Tibial nerve (tissue), 4 donors: ENCODE measurements around the gene CWC25. TPM values are rescaled to one million over a fixed set of nuclear protein-coding genes. Genes with fewer than 3 reads are reported as not detected.
A peak's percentile ranks its signal among the peaks of the same experiment; 100 is the strongest.

Experiments used
- DNase-seq, 2 donors: peaks; one replicate each; pipeline ENCODE4 v3.0.0-alpha.2; 2019; ENCODE audit warnings: low spot score in 2 of 2
- H3K27ac ChIP-seq, 4 donors: fragments of 200-600 bp; sonication (generic) in 3 of 4; one replicate each; pipeline ENCODE4 v1.5.1; 2017 to 2019; ENCODE audit warnings: mild to moderate bottlenecking in 1 of 4
- H3K27me3 ChIP-seq, 2 donors: fragments of 200-600 bp; sonication (generic) in 1 of 2; one replicate each; pipeline versions ENCODE4 v1.5.1 to v1.6.0; 2017 to 2019
- H3K36me3 ChIP-seq, 3 donors: fragments of 200-600 bp; sonication (generic); one replicate each; pipeline ENCODE4 v1.5.1; 2018 to 2019
- H3K4me1 ChIP-seq, 4 donors: fragments of 200-600 bp; sonication (generic) in 3 of 4; one replicate each; pipeline ENCODE4 v1.5.1; 2017 to 2019
- H3K4me3 ChIP-seq, 4 donors: fragments of 200-600 bp; sonication (generic) in 3 of 4; one replicate each; pipeline ENCODE4 v1.5.1; 2017 to 2019; ENCODE audit warnings: mild to moderate bottlenecking in 1 of 4, moderate library complexity in 1 of 4
- H3K9me3 ChIP-seq, 4 donors: fragments of 200-600 bp; sonication (generic) in 3 of 4; one replicate each; pipeline ENCODE4 v1.5.1; 2017 to 2019
- EP300 ChIP-seq, 2 donors: sonication (generic); formaldehyde crosslinking; IDR thresholded peaks; one replicate each; pipeline ENCODE4 v1.6.1; 2017; ENCODE audit warnings: antibody characterized with exemption in 2 of 2, mild to moderate bottlenecking in 1 of 2
- POLR2A ChIP-seq, 2 donors: fragments of 450-650 bp; IDR thresholded peaks; one replicate each; pipeline ENCODE4 v1.6.1; 2017; ENCODE audit warnings: antibody characterized with exemption in 2 of 2, mild to moderate bottlenecking in 2 of 2, moderate library complexity in 2 of 2
- WGBS, 2 donors: methylation state at CpG; one replicate each; pipeline ENCODE4 v1.1.5; 2018; 5-methylcytosine and 5-hydroxymethylcytosine counted together
- total RNA-seq, 4 donors: library from RNA; depleted of rRNA; stranded (reverse); fragments of >200 nt; gene quantifications; one replicate each; pipeline ENCODE4 v1.1.0, GENCODE V29; 2016
- TF ChIP-seq, protein P1 (sequence below), 5 experiments: fragments of 200-600 bp in 3 of 5; fragments of 450-650 bp in 2 of 5; sonication (generic) in 3 of 5; IDR thresholded peaks; one replicate each; pipeline ENCODE4 v1.5.1; 2016 to 2019; ENCODE audit warnings: antibody characterized with exemption in 5 of 5, mild to moderate bottlenecking in 3 of 5, moderate library complexity in 2 of 5

CWC25 gene
- total RNA-seq, 4 donors from 2014 or later = 19.0 to 43.3 (median 24.9) TPM

DNA sequence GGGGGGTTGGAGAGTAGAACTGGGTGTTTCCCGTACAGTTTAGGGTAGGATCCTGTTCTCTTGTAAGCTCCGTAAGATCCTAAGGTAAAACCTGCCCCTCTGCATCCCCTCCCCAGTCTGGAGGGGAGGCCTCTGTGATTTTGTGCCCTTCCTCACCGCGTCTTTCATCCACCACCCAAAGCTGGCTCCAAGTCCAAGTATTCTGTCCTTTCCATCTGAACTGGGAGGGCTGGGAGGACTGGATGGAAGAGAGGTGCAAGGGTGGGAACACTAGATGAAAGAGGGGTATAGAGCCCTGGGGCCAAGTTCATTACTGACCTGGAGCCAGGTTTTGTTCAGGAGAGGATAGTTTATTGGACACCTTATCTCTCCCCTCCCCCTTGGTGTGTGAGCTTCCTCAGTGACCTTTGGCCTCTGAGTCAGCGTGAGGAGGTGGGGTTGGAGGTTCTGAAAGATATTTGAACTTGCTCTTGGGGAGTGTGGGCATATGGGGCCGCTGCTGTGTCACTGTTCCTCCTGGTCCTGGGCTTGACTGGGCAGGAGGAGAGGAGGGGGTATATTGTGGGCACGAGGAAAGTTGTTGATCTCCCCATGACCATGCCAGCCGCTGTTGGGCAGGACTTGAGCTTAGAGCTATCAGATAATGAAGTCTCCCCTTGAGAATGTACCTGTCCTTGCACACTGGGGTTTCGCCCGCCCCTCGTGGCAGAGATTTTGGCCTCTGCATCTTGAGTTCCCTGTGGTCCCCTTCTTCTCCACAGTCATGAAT lies 46.3 kb upstream of the CWC25 start:
- no peak for TF ChIP-seq POLR2A (IDR thresholded peaks at IDR 0.05)
- TF ChIP-seq, protein P1, sequence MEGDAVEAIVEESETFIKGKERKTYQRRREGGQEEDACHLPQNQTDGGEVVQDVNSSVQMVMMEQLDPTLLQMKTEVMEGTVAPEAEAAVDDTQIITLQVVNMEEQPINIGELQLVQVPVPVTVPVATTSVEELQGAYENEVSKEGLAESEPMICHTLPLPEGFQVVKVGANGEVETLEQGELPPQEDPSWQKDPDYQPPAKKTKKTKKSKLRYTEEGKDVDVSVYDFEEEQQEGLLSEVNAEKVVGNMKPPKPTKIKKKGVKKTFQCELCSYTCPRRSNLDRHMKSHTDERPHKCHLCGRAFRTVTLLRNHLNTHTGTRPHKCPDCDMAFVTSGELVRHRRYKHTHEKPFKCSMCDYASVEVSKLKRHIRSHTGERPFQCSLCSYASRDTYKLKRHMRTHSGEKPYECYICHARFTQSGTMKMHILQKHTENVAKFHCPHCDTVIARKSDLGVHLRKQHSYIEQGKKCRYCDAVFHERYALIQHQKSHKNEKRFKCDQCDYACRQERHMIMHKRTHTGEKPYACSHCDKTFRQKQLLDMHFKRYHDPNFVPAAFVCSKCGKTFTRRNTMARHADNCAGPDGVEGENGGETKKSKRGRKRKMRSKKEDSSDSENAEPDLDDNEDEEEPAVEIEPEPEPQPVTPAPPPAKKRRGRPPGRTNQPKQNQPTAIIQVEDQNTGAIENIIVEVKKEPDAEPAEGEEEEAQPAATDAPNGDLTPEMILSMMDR (IDR thresholded peaks at IDR 0.05) = peak in 1 of 5 experiments; percentile 12
- peak in 1 of 2 donors; percentile 76 for TF ChIP-seq EP300 (IDR thresholded peaks at IDR 0.05)
- H3K27ac ChIP-seq = peak overlapping the region; percentile 89 to 97 (median 92)
- H3K4me3 ChIP-seq = peak overlapping the region; percentile 68 to 97 (median 93)
- H3K36me3 ChIP-seq = no peaks in the 10 kb centered on the region
- H3K4me1 ChIP-seq = peaks cover 0 to 71% (median 48%) of the 10 kb centered on the region in 4 donors
- 15% methylated on average over 11 of the region's 11 CpGs for WGBS, 2 donors
- no peaks in the 10 kb centered on the region for H3K9me3 ChIP-seq
- DNase-seq = peak; percentile 50 to 77
- H3K27me3 ChIP-seq = no peaks in the 10 kb centered on the region

DNA sequence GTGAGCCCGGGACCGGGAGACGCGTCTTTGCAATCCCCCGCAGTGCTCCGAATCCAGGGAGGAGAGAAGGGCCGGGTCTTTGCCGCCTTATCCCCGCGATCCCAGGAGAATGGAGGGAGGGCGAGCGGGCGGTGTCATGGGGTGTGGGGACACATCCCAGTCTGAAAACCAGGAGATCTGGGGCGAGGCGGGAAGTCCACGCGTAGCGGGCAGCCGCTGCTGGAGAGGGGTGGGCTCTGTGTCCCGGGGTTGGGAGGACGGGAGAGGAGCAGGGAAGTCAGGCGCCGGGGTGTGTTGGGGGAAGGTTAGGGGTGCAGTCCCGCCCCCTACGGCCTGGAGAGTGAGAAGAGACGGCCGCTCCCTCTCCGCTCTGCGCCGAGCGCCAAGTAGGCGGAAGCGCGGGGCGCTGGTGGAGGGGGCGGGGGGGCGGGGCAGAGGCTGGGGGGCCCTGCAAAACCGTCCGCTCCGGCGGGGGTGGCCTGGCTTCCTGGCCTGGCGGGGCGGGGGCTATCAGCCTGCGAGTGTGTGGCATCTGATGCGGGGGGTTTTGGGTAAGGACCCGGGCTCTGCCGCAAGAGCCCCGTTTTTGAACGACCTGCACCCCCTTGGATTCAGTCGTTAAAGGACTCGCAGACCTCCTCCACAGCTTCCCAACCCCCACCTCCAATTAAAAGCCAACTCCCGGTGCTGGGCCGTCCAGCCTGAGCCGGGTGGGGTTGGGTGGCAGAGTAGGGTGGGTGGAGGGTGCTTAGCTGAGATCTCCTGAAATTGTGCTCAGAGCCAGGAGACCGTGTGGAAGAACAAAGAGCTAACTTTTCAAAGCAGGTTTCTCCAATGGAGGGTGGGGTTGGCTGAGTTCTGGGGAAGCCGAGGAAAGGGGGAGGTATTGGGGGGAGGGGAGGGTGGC lies 45.4 kb upstream of the CWC25 start:
- Histone ChIP-seq H3K4me1 (peaks cover 0 to 62% (median 43%) of the 10 kb centered on the region in 4 donors), H3K27me3 (no peaks in the 10 kb centered on the region), H3K36me3 (no peaks in the 10 kb centered on the region), H3K27ac (peak overlapping the region; percentile 89 to 97 (median 92)), H3K9me3 (no peaks in the 10 kb centered on the region), H3K4me3 (peak overlapping the region; percentile 68 to 97 (median 93))
- peak; percentile 74 to 75 for DNase-seq
- 1% methylated on average over 27 to 40 of the region's 56 CpGs for WGBS, 2 donors
- TF ChIP-seq POLR2A (IDR thresholded peaks at IDR 0.05) (no peak), EP300 (IDR thresholded peaks at IDR 0.05) (no peak)
- TF ChIP-seq, protein P1 (IDR thresholded peaks at IDR 0.05) = no peak

DNA sequence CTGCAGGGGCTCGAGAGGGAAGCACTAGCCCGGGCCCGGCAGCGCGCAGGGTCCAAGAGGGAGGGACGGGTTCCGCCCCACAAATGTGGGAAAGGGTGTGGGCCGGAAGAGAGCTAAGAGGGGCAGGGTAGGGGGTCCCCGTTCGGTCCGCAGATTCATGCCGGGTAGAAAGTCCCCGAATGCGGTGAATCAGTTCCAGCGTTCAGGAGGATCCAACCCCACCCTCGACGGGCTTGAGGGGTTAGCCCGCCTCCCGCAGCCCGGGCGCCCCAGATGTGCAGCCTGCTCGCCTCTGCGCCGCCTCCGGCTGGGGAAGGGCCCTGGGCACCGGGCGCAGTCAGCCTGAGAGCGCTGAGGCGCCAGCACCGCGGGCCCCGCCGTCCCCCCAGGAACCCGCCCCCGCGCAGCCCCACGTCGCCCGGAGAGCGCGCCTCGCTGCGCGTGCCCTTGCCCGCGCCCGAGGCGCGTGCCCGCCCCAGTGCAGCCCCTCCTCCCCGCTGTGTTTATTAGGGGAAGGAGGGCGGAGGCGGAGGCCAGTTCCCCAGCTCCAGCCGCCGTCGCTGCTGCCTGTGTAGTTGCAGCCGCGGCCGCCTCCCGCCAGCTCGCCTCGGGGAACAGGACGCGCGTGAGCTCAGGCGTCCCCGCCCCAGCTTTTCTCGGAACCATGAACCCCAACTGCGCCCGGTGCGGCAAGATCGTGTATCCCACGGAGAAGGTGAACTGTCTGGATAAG lies 44.6 kb upstream of the CWC25 start, which contains the start of gene LASP1:
Gene LASP1, plus strand, starts transcription at position 533 of the 733 bp plus-strand sequence. Its CDS starts 132 bp downstream, at position 665.
- peaks cover 0 to 54% (median 35%) of the 10 kb centered on the region in 4 donors for H3K4me1 ChIP-seq
- peak within 1 kb of the TSS; percentile 89 to 97 (median 92) for H3K27ac ChIP-seq
- H3K9me3 ChIP-seq = no peaks in the 10 kb centered on the region
- no peaks in the 10 kb centered on the region for H3K27me3 ChIP-seq
- 0 to 1% methylated on average over 16 to 47 of the region's 73 CpGs for WGBS, 2 donors
- peak within 1 kb of the TSS; percentile 68 to 97 (median 93) for H3K4me3 ChIP-seq
- peak; percentile 85 for DNase-seq
- peak; percentile 9 to 99 for TF ChIP-seq EP300 (IDR thresholded peaks at IDR 0.05)
- TF ChIP-seq, protein P1 (IDR thresholded peaks at IDR 0.05) = peak in 2 of 5 experiments; percentile 17 to 30
- TF ChIP-seq POLR2A (IDR thresholded peaks at IDR 0.05) = peak; percentile 96 to 97
- no peaks in the 10 kb centered on the region for H3K36me3 ChIP-seq

DNA sequence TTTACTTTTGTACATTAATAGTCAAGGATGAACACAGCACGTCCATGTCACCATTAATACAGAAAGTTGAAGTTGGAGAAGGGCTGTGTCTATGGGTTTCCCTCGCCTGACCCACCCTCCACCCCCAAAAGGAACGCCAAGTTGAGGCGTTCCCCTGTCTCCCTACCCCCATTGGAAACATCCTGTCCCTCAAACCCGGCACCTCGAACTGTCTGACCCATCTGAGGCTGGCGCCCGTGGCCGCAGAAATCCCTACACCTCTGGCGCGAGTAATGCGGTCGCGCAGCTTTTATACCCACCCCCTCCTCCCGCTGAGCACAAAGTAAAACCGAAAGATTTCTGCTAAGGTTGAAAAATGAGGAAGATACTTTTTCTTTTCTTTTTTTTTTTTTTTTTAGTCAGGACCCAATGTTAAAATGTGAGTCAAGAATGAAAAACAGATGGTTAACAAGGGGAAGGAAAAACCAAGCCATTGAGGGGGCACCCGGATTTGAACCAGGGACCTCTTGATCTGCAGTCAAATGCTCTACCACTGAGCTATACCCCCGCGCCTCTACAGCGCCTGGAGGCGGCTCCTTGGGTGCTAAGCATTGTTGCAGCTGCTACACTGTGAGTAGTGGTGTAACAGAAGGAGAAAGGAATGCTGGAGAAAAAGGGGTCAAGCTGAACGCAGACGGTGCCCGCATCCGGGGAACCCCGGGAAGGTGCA lies 43.9 kb upstream of the CWC25 start:
- peak overlapping the region; percentile 89 to 97 (median 92) for H3K27ac ChIP-seq
- peak; percentile 93 to 96 for DNase-seq
- H3K36me3 ChIP-seq = no peaks in the 10 kb centered on the region
- WGBS, 2 donors = 0 to 1% methylated on average over 26 of the region's 26 CpGs
- H3K4me3 ChIP-seq = peak overlapping the region; percentile 68 to 97 (median 93)
- peak in 1 of 2 donors; percentile 8 for TF ChIP-seq POLR2A (IDR thresholded peaks at IDR 0.05)
- peak; percentile 24 to 77 for TF ChIP-seq EP300 (IDR thresholded peaks at IDR 0.05)
- TF ChIP-seq, protein P1 (IDR thresholded peaks at IDR 0.05) = peak in 2 of 5 experiments; percentile 13 to 41
- peaks cover 0 to 46% (median 28%) of the 10 kb centered on the region in 4 donors for H3K4me1 ChIP-seq
- H3K27me3 ChIP-seq = no peaks in the 10 kb centered on the region
- no peaks in the 10 kb centered on the region for H3K9me3 ChIP-seq
